H1 (cell line): ENCODE data around the gene SPATA16. TPM values are rescaled to one million over a fixed set of nuclear protein-coding genes. Genes with fewer than 3 reads are reported as not detected.

Source experiments
- CTCF ChIA-PET: fragments of 300-600 bp; sonication (Branson Sonifier 250); formaldehyde crosslinking; loops from one replicate; lab custom pipeline; 2021; ENCODE audit not compliant: partially characterized antibody; lab: Charles Lee
- POLR2A ChIA-PET: fragments of 300-600 bp; sonication (Branson Sonifier 250); formaldehyde crosslinking; loops from one replicate; lab custom pipeline; 2021; ENCODE audit warnings: inconsistent platforms; ENCODE audit not compliant: partially characterized antibody; lab: Charles Lee
- DNase-seq, 2 experiments: peaks; one replicate each; pipeline versions ENCODE4 v3.0.0 to v3.0.0-alpha.2; 2010 to 2022; ENCODE audit warnings: low spot score in 2 of 2, low read depth in 1 of 2, mixed read lengths in 1 of 2
- FAIRE-seq: peaks from 2 replicates; lab custom pipeline; 2011; peaks lifted over from hg19 to GRCh38; lab: Jason Lieb, UNC
- H2AFZ ChIP-seq: 2 replicates; pipeline ENCODE4 v1.8.1; 2012; ENCODE audit warnings: low read length, inconsistent platforms
- H2AK5ac ChIP-seq: 2 replicates; pipeline ENCODE4 v1.6.1; 2013; ENCODE audit warnings: low read depth, low read length
- H2BK120ac ChIP-seq: replicated peaks from 2 replicates; pipeline ENCODE3; 2013; ENCODE audit warnings: low read depth, low read length, inconsistent platforms
- H2BK12ac ChIP-seq: 2 replicates; pipeline ENCODE4 v1.6.1; 2013; ENCODE audit warnings: low read depth, low read length
- H2BK15ac ChIP-seq: 2 replicates; pipeline ENCODE4 v1.6.1; 2013; ENCODE audit warnings: low read length
- H2BK20ac ChIP-seq: 2 replicates; pipeline ENCODE4 v1.6.1; 2013; ENCODE audit warnings: low read length
- H2BK5ac ChIP-seq: 2 replicates; pipeline ENCODE4 v1.6.1; 2013; ENCODE audit warnings: low read depth, low read length
- H3K14ac ChIP-seq: 2 replicates; pipeline ENCODE4 v1.6.1; 2013; ENCODE audit warnings: inconsistent platforms; ENCODE audit not compliant: insufficient read length
- H3K18ac ChIP-seq: 2 replicates; pipeline ENCODE4 v1.6.1; 2013; ENCODE audit warnings: low read length; ENCODE audit errors: extremely low read depth
- H3K23ac ChIP-seq: 2 replicates; pipeline ENCODE4 v1.6.1; 2013; ENCODE audit warnings: inconsistent platforms; ENCODE audit not compliant: insufficient read length
- H3K23me2 ChIP-seq: 2 replicates; pipeline ENCODE4 v1.6.1; 2013; ENCODE audit warnings: low read depth, low read length
- H3K27ac ChIP-seq: 2 replicates; pipeline ENCODE4 v1.6.1; 2011; ENCODE audit warnings: low read depth, low read length, inconsistent platforms
- H3K27me3 ChIP-seq, 4 experiments: replicated peaks in 1 of 4; 1 replicate in 1 of 4; 2 replicates in 3 of 4; pipeline versions ENCODE4 v1.6.1 to v1.8.1; 2011 to 2013; ENCODE audit warnings: low read length in 3 of 4, mild to moderate bottlenecking in 3 of 4, inconsistent platforms in 2 of 4, mixed read lengths in 2 of 4, moderate library complexity in 1 of 4; ENCODE audit not compliant: control insufficient read depth in 3 of 4, insufficient read depth in 3 of 4; ENCODE audit errors: extremely low read depth in 1 of 4
- H3K36me3 ChIP-seq, 4 experiments: 2 replicates each; pipeline versions ENCODE4 v1.6.1 to v1.8.1; 2011 to 2013; ENCODE audit warnings: mild to moderate bottlenecking in 4 of 4, low read length in 3 of 4, moderate library complexity in 2 of 4, control low read depth in 1 of 4, inconsistent platforms in 1 of 4; ENCODE audit not compliant: insufficient read depth in 4 of 4, control insufficient read depth in 2 of 4
- H3K4ac ChIP-seq: replicated peaks from 2 replicates; pipeline ENCODE3; 2013; ENCODE audit warnings: low read length, low read depth, mixed read lengths, inconsistent platforms; ENCODE audit not compliant: insufficient read length
- H3K4me1 ChIP-seq, 4 experiments: replicated peaks in 1 of 4; 1 replicate in 1 of 4; 2 replicates in 3 of 4; pipeline versions ENCODE4 v1.6.1 to v1.8.1; 2011 to 2013; ENCODE audit warnings: low read length in 3 of 4, inconsistent platforms in 2 of 4, mixed read lengths in 1 of 4; ENCODE audit not compliant: insufficient read depth in 4 of 4, control insufficient read depth in 3 of 4
- H3K4me2 ChIP-seq, 2 experiments: 2 replicates each; pipeline versions ENCODE4 v1.6.1 to v1.8.1; 2011 to 2013; ENCODE audit warnings: low read depth in 2 of 2, low read length in 2 of 2, control low read depth in 1 of 2, inconsistent platforms in 1 of 2, mild to moderate bottlenecking in 1 of 2; ENCODE audit not compliant: insufficient read depth in 1 of 2
- H3K4me3 ChIP-seq, 4 experiments: fragments of 200-600, 300-600 bp in 1 of 4; sonication (generic), shearing (Covaris generic), sonication (Bioruptor Twin) in 1 of 4; 2 replicates each; pipeline versions ENCODE4 v1.5.1 to v1.8.1; 2011 to 2016; ENCODE audit warnings: low read length in 4 of 4, low read depth in 3 of 4, control low read depth in 2 of 4, inconsistent platforms in 2 of 4, mild to moderate bottlenecking in 2 of 4, mixed read lengths in 1 of 4, moderate library complexity in 1 of 4; ENCODE audit not compliant: insufficient read depth in 2 of 4; ENCODE audit errors: extremely low read depth in 1 of 4
- H3K56ac ChIP-seq: replicated peaks from 2 replicates; pipeline ENCODE3; 2013; ENCODE audit warnings: low read depth, mild to moderate bottlenecking, mixed read lengths, low read length, inconsistent platforms; ENCODE audit not compliant: insufficient read length
- H3K79me1 ChIP-seq: 2 replicates; pipeline ENCODE4 v1.6.1; 2013; ENCODE audit warnings: low read depth, low read length, control low read depth
- H3K79me2 ChIP-seq, 2 experiments: 2 replicates each; pipeline versions ENCODE4 v1.6.1 to v1.8.1; 2012 to 2013; ENCODE audit warnings: low read length in 2 of 2, mild to moderate bottlenecking in 2 of 2, inconsistent platforms in 1 of 2; ENCODE audit not compliant: insufficient read depth in 2 of 2, control insufficient read depth in 1 of 2
- H3K9ac ChIP-seq, 4 experiments: replicated peaks in 1 of 4; 1 replicate in 1 of 4; 2 replicates in 3 of 4; pipeline versions ENCODE4 v1.6.1 to v1.8.1; 2011 to 2013; ENCODE audit warnings: low read depth in 3 of 4, low read length in 3 of 4, control low read depth in 2 of 4, mild to moderate bottlenecking in 2 of 4, moderate library complexity in 2 of 4, inconsistent platforms in 1 of 4; ENCODE audit errors: extremely low read depth in 1 of 4
- H3K9me3 ChIP-seq, 2 experiments: 2 replicates each; pipeline versions ENCODE4 v1.6.1 to v1.8.1; 2012 to 2013; ENCODE audit warnings: mild to moderate bottlenecking in 2 of 2, moderate library complexity in 2 of 2, control low read depth in 1 of 2, inconsistent platforms in 1 of 2, low read depth in 1 of 2, low read length in 1 of 2, mixed read lengths in 1 of 2; ENCODE audit not compliant: insufficient read depth in 2 of 2
- H4K20me1 ChIP-seq, 2 experiments: replicated peaks in 1 of 2; 2 replicates each; pipeline versions ENCODE3 to v1.8.1; 2011 to 2013; ENCODE audit warnings: inconsistent platforms in 2 of 2, low read length in 2 of 2, mild to moderate bottlenecking in 1 of 2; ENCODE audit not compliant: insufficient read depth in 2 of 2, control insufficient read depth in 1 of 2
- H4K5ac ChIP-seq: 2 replicates; pipeline ENCODE4 v1.6.1; 2013; ENCODE audit warnings: low read length, low read depth, mixed read lengths, inconsistent platforms; ENCODE audit not compliant: insufficient read length
- H4K8ac ChIP-seq: 2 replicates; pipeline ENCODE4 v1.8.0; 2013; ENCODE audit warnings: mild to moderate bottlenecking, moderate library complexity, low read length, inconsistent platforms; ENCODE audit not compliant: insufficient read depth; ENCODE audit errors: extremely low read depth
- H4K91ac ChIP-seq: replicated peaks from 2 replicates; pipeline ENCODE3; 2013; ENCODE audit warnings: low read length, mixed read lengths, inconsistent platforms; ENCODE audit not compliant: insufficient read length
- BACH1 ChIP-seq: IDR thresholded peaks from 2 replicates; pipeline ENCODE4 v1.6.1; 2012; ENCODE audit warnings: low read length, improper control_type of control experiment
- BRCA1 ChIP-seq: IDR thresholded peaks from 2 replicates; pipeline ENCODE4 v1.6.1; 2012; ENCODE audit warnings: low read depth, low read length, improper control_type of control experiment
- CEBPB ChIP-seq: IDR thresholded peaks from 2 replicates; pipeline ENCODE4 v1.6.1; 2012; ENCODE audit warnings: low read depth, low read length
- EP300 ChIP-seq, 2 experiments: IDR thresholded peaks; 1 replicate in 1 of 2; 2 replicates in 1 of 2; pipeline ENCODE4 v1.6.1; 2011 to 2012; ENCODE audit warnings: low read depth in 2 of 2, low read length in 2 of 2, mild to moderate bottlenecking in 2 of 2, borderline replicate concordance in 1 of 2, inconsistent platforms in 1 of 2, moderate library complexity in 1 of 2
- FOSL1 ChIP-seq: IDR thresholded peaks from 2 replicates; pipeline ENCODE4 v1.6.1; 2011; ENCODE audit warnings: mild to moderate bottlenecking, low read depth, low read length, moderate library complexity; ENCODE audit not compliant: insufficient read depth
- MAX ChIP-seq: IDR thresholded peaks from 2 replicates; pipeline ENCODE4 v1.6.1; 2012; ENCODE audit warnings: inconsistent platforms
- WGBS, 2 experiments: shearing (Covaris generic) in 1 of 2; methylation state at CpG; one replicate each; pipeline versions ENCODE4 v1.1.6 to v1.1.7; 2013 to 2015; ENCODE audit warnings: low lambda C conversion rate in 2 of 2, mixed read lengths in 2 of 2, inconsistent platforms in 1 of 2, low coverage in 1 of 2, missing lambda C conversion rate in 1 of 2; ENCODE audit not compliant: insufficient replicate concordance in 2 of 2, insufficient coverage in 1 of 2, insufficient read length in 1 of 2; ENCODE audit errors: extremely low coverage in 1 of 2, missing lambda C conversion rate in 1 of 2; 5-methylcytosine and 5-hydroxymethylcytosine counted together
- polyA plus RNA-seq, 7 experiments: library from polyadenylated mRNA; depleted of rRNA in 3 of 7; stranded (reverse) in 5 of 7; unstranded in 2 of 7; fragments of >200 nt in 5 of 7; fragments of 200-250 nt in 2 of 7; gene quantifications; 1 replicate in 5 of 7; 2 replicates in 1 of 7; 4 replicates in 1 of 7; pipeline versions ENCODE4 v1.2.1 to v1.2.3, GENCODE V29; 2011 to 2013; ENCODE audit warnings: missing spikeins in 2 of 7, mixed read lengths in 2 of 7
- total RNA-seq: library from RNA; stranded (reverse); fragmentation: NEBNext Ultra II Directional; extraction: Animal tissue kit (Norgen Biotek cat#: 25700); gene quantifications from 2 replicates; pipeline ENCODE4 v1.2.1, GENCODE V29; 2021

The SPATA16 gene
- total and polyA plus RNA-seq, 2 of the 8 experiments (the other 6 are each of a cell fraction or from before 2014, with no cell fraction given) = 0.05 to 2.7 TPM

- ChIA-PET CTCF (interaction anchor here (0.7 to 1.4 kb wide), 3 partner anchors 47 to 462 kb away, joined by 3 read pairs; no protein-coding TSS in a partner anchor), POLR2A (interaction anchor here (0.7 to 0.8 kb wide), 2 partner anchors 12 to 306 kb away, joined by 3 read pairs; no protein-coding TSS in a partner anchor)
- Histone ChIP-seq H3K9ac (no peak overlapping the region), H2BK12ac (no peak overlapping the region), H3K56ac (no peak overlapping the region), H4K8ac (no peak overlapping the region), H3K18ac (no peak overlapping the region), H3K36me3 (no peaks in the 10 kb centered on the region), H4K5ac (no peak overlapping the region), H2BK20ac (0 out of 2 replicates have a peak overlapping the region, but pooled peaks have one; percentile 75), H3K23ac (no peak overlapping the region), H4K20me1 (no peaks in the 10 kb centered on the region), H3K79me1 (no peaks in the 10 kb centered on the region), H2BK120ac (no peak overlapping the region), H3K27ac (no peak overlapping the region), H2AK5ac (no peak overlapping the region), H4K91ac (no peak overlapping the region), H2BK5ac (no peak overlapping the region), H3K14ac (no peak overlapping the region), H3K79me2 (no peaks in the 10 kb centered on the region), H3K4ac (no peak overlapping the region), H2BK15ac (no peak overlapping the region), H3K27me3 (no peaks in the 10 kb centered on the region), H2AFZ (no peak overlapping the region), H3K4me3 (no peak overlapping the region), H3K4me1 (no peaks in the 10 kb centered on the region), H3K9me3 (no peaks in the 10 kb centered on the region), H3K4me2 (no peak overlapping the region), H3K23me2 (no peaks in the 10 kb centered on the region)
- no peak for DNase-seq
- 85% methylated on average over 1 of the region's 1 CpG; no CpG with 5 or more reads in 1 of the 2 experiments for WGBS, 2 experiments
- TF ChIP-seq CEBPB = no peak
- no peak for TF ChIP-seq BACH1
- no peak for TF ChIP-seq BRCA1
- no peak for TF ChIP-seq MAX
- no peak for TF ChIP-seq EP300 (IDR thresholded peaks at IDR 0.05; ENCODE audit: borderline replicate concordance in 1 of 2, low read depth in 2 of 2, low read length in 2 of 2)
- no peak for TF ChIP-seq FOSL1
- no peak for FAIRE-seq
Observed at GRCh38 chr3:173092038-173092437, 49.0 kb downstream of the SPATA16 start.
